HL-60/S4 treated with retinoic acid at 250 ng/mL for 4 days and 3 days (cell line): ENCODE data around the gene OR5D18.
"Not testable (repeated sequence)": the region's sequence is repeated elsewhere in the genome, so short reads cannot be mapped to it uniquely, and the experiment has no call there.

Experiments used
- in situ Hi-C: fragments of 300-500 bp; cut with MboI; formaldehyde crosslinking; loops from 2 replicates; pipeline ENCODE4 v1.7.0; 2022; ENCODE audit warnings: low sequenced_read_pairs

The OR5D18 gene

GRCh38 chr11:55819330-55819729 lies at the start of gene OR5D18:
TSS of gene OR5D18 (plus strand) at chr11:55819630. CDS start at chr11:55819630, 0 bp downstream.
- in situ Hi-C loops = no loop called here

DNA sequence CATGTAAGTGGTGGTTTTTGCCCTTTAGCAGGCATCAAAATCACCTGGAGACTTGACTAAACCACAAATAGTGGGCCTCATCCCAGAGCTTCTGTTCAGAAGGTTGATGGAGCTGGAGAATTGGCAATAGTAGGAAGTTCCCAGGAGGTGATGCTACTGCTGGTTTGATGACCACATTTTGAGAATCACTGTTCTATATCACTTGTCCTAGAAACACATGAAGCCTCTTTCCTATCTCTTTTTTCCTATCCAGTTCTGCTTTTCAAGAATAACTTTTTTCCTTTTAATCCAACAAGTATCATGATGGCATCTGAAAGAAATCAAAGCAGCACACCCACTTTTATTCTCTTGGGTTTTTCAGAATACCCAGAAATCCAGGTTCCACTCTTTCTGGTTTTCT lies 46.3 kb upstream of the OR5D18 start, which contains the start of gene OR5D13:
OR5D13 (plus strand) TSS at position 301 of the 400 bp plus-strand sequence; CDS start at position 301, 0 bp downstream.
- in situ Hi-C loops = no loop called here

DNA sequence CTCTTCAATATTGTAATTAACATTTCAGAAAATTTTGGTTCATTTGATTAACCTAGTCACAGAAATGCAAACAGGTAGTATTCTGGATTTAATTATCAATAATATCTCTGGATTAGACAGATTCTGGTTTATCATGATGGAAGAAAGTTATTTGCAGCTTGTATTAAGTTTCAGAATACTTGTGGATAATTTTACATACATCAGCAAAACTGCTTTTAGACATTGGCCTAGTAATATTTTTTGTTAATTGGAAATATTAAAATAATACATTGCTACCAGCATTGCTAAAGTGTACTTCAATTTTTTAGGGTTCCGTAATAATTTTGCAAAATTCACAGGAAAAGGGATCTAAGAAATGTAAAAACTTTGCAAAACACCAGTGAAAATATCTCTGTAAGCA lies 27.8 kb upstream of the OR5D18 start:
- in situ Hi-C loops = no loop called here

DNA sequence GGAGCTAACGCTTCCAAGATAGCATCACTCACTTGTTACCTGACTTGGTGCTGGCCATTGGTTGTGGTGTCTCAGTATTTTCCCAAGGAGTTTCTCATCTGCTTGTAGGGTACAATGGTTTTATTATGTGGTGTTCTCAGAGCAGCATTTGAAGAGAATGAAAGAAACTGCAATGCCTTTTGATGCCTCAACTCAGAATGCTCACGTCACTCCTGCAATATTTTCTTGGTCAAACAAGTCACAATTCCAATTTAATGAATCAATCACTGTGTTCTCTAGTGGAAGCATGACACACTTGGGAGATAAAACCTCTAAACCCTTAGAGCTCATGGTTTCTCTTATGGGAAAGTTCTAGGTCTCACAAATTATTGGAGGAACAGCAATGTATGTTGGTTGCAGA lies 26.1 kb upstream of the OR5D18 start:
- in situ Hi-C loops = no loop called here

DNA sequence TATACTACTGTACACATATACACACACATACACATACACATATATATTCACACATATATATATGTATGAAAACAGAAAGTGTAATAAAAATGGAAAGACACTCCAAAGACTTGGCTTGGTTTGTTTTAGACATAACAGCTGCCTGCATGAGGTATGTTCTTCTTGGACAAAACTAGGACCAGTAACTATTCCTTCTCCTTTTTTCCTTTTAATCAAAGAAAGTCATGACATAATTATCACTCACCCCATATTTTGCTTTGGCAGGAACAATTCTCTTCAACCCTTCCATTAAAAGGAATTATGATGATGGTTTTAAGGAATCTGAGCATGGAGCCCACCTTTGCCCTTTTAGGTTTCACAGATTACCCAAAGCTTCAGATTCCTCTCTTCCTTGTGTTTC lies 24.2 kb upstream of the OR5D18 start, which contains the start of gene OR5D14:
OR5D14 (plus strand) TSS at position 301 of the 400 bp plus-strand sequence; CDS start at position 301, 0 bp downstream.
- in situ Hi-C loops = no loop called here

DNA sequence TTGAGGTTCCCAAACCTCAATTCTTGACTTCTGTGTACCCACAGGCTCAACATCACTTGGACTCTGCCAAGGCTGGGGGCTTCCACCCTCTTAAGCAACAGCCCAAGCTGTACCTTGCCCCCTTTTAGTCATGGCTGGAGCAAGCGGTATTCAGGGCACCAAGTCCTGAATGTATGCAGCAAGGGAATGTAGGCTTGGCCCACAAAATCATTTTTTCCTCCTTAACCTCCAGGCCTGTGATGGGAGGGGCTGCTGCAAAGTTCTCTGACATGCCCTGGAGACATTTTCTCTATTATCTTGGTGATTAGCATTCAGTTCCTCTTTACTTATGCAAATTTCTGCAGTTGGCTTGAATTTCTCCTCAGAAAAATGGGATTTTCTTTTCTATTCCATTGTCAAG lies 13.2 kb upstream of the OR5D18 start:
- in situ Hi-C loops = no loop called here

- in situ Hi-C loops = no loop called here
These were observed 8.4 kb upstream of the OR5D18 start, which contains the start of gene OR5L1 for GRCh38 chr11:55811067-55811466. TSS of gene OR5L1 (plus strand) at chr11:55811367. CDS start at chr11:55811467, 100 bp downstream.

DNA sequence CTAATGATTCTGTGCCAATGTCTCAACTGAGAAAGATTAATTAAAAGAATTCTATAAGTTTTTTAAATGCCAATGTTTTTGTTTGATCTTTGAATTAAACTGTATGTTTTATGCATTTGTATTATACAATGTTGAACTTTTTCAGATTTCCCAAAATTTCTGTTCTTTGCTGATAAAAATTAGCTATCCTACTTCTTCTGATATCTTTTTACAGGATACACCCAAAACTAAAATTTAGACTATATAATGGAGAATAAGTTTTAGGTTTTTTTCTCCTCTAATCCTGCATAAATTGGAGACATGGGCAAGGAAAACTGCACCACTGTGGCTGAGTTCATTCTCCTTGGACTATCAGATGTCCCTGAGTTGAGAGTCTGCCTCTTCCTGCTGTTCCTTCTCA lies 7.5 kb downstream of the OR5D18 start, which contains the start of gene OR5L2:
OR5L2 (plus strand) TSS at position 301 of the 400 bp plus-strand sequence; CDS start at position 301, 0 bp downstream.
- in situ Hi-C loops = no loop called here

GRCh38 chr11:55838452-55838851 lies 19.0 kb downstream of the OR5D18 start, which contains the start of gene OR5D16:
TSS of gene OR5D16 (plus strand) at chr11:55838752. CDS start at chr11:55838752, 0 bp downstream.
- in situ Hi-C loops = no loop called here

- in situ Hi-C loops = no loop called here
These were observed 28.0 kb downstream of the OR5D18 start for GRCh38 chr11:55847453-55847852.

DNA sequence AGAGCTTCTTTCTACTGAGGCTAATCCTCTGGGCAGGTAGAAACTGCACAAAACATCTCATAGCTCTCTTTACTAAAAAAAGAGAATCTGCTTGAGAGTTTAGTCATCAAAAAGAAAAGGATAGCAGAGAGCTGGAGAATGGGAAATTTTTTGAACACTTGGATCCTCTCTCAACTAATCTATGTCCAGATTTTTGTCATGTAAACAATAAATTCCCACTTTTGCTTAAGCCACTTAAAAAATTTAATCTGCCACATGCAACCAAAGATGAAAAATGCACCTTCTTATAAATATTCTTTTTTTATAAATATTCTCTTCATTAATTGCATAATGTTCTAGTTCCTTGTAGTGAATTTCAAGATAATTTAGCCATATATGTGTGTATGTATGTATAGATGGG lies 29.6 kb downstream of the OR5D18 start:
- in situ Hi-C loops = no loop called here

DNA sequence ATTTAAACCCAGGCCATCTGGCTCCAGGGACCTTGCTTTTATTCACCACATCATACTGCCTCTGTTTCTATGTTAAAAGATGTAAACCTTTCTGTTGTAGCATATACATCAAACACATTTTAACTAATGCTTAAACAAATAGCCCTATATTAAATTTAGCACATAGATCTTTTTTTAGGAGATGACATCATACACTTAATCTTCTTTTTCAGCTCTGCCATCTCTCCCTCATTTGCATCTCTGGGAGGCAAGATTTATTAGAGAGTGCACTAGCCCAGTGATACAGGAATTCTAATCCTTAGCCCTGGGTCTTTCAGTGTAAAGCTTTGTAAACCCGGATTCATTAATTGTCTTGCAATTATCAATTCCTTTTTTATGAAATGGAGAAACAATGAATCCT lies 32.7 kb downstream of the OR5D18 start:
- in situ Hi-C loops = no loop called here

DNA sequence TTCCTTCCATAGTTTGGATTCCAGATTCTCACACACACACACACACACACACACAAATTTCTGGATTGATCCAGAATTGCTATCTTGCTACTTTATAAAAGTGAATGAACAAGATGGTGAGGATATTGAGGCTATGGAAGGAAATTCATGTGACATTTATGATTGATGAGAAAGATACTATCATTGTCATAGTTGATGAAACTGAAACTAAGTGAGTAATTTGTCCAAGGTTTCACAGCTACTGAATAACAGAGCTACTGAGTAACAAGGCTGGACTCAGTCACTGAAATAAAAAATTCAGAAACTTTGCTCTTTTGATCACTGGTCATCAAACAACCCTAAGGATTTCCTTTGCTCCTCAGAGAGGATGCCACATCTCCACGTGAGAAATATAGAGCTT lies 35.3 kb downstream of the OR5D18 start:
- in situ Hi-C loops = no loop called here

- in situ Hi-C loops = not testable (repeated sequence)
These were observed 47.9 kb downstream of the OR5D18 start for GRCh38 chr11:55867354-55867753.
